KOPT-K1 (cell line): Measurements from ENCODE around the gene COL6A3.

Experiments used
- H3K27ac ChIP-seq: fragments of 200-600 bp; sonication (generic); 2 replicates; pipeline ENCODE4 v1.5.1; 2016; ENCODE audit warnings: antibody characterized with exemption, mild to moderate bottlenecking, low read depth, low read length; ENCODE audit not compliant: poor library complexity, severe bottlenecking
- H3K36me3 ChIP-seq: fragments of 200-600 bp; sonication (generic); 2 replicates; pipeline ENCODE4 v1.5.1; 2017; ENCODE audit warnings: antibody characterized with exemption, mild to moderate bottlenecking, low read length, moderate library complexity; ENCODE audit not compliant: insufficient read depth
- H3K9me3 ChIP-seq: fragments of 200-600 bp; sonication (generic); 2 replicates; pipeline ENCODE4 v1.5.1; 2017; ENCODE audit warnings: antibody characterized with exemption, low read length, mild to moderate bottlenecking; ENCODE audit not compliant: insufficient read depth, poor library complexity, severe bottlenecking

The COL6A3 gene

DNA sequence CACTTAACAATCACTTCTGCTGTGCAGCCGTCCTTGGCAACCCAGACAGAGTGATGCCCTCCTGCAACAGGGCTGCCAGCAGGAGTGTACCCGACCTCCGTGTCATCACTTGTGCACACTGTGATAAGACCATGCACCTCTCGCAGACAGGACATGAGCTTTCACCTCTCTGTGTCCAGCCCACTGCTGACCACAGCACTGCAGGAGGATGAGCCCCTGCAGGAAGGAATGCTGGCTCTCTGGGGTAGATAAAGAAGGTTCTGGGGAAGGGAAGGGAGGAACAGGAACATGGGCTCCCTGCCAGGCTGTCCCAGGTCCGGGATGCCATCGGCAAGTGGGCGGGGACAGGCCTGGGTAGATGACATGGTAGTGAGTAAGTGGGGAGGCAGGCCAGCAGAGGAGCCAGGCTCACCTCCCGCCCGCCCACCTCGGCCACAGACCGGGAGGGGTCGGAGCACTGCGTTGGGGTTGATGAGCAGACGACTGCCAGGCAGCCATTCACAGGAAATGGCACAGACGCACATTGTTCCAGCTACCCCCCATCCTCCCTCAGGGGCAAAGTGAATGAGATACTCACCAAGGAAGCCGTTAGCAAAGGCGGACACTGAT lies 18.6 kb upstream of the COL6A3 start:
- H3K9me3 ChIP-seq, result peaks cover 6% of the 10 kb centered on the region
- H3K36me3 ChIP-seq, result no peaks in the 10 kb centered on the region
- H3K27ac ChIP-seq, result no peak overlapping the region

DNA sequence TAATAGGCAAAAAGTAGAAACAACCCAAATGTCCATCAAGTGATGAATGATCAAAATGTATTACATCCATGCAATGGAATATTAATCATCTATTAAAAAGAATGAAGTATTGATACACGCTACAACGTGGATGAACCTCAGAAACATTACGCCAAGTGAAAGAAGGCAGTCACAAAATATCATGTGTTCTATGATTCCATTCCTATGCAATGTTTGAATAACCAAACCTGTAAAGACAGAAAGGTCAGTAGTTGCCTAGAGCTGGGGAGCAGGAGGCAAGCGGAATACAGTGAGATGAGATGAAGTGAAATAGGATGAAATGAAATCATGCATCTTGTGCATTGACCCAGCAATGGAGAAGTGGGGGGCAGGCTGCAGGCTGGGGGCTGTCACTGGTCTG lies 17.9 kb upstream of the COL6A3 start:
- H3K36me3 ChIP-seq, result no peaks in the 10 kb centered on the region
- H3K27ac ChIP-seq, result no peak overlapping the region
- H3K9me3 ChIP-seq, result peaks cover 6% of the 10 kb centered on the region

DNA sequence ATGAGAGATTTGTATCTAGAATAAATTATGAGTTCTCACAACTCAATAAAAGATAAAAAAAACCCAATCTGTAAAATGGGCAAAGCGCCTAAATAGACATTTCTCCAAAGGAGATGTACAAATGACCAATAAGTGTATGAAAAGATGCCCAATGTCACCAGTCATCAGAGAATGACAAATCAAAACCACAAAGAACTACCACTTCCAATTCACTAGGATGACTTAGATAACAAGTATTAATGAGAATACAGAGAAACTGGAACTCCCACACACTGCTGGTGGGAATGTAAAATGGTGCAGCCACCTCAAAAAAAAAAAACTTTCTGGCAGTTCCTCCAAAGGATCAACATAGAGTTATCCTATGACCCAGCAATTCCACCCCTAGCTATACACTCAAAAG lies 17.4 kb upstream of the COL6A3 start:
- H3K36me3 ChIP-seq, result no peaks in the 10 kb centered on the region
- H3K9me3 ChIP-seq, result peaks cover 6% of the 10 kb centered on the region
- no peak overlapping the region for H3K27ac ChIP-seq

DNA sequence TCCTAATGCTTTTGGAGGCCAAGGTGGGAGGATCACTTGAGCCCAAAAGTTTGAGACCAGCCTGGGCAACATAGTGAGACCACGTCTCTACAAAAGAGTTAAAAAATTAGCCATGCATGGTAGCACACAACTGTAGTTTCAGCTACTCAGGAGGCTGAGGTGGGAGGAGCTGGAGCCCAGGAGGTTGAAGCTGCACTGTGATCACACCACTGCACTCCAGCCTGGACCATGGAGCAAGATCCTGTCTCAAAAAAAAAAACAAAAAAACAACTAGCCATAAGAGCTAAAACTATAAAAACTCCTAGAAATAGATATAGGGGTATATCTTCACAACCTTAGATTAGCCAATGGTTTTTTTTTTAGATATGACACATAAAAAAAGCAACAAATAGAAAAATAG lies 16.9 kb upstream of the COL6A3 start:
- Histone ChIP-seq H3K9me3 (peaks cover 6% of the 10 kb centered on the region), H3K27ac (no peak overlapping the region), H3K36me3 (no peaks in the 10 kb centered on the region)

DNA sequence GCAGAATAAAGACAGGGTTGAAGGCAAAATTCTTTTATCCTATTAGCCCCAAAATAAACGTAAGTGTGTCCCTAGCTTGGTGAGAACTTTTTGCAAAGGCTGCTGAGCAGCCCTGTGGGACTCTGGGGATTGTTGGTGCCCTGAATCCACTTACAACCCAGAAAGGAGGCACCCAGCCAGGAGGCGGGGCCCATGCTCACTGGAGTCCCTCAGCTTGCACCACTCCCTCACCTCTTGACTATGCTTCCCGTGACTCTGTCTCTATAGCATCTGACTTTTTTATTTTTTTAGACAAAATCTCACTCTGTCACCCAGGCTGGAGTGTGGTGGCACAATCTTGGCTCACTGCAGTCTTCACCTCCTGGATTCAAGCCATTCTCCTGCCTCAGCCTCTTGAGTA lies 15.8 kb upstream of the COL6A3 start:
- peaks cover 6% of the 10 kb centered on the region for H3K9me3 ChIP-seq
- no peak overlapping the region for H3K27ac ChIP-seq
- no peaks in the 10 kb centered on the region for H3K36me3 ChIP-seq

DNA sequence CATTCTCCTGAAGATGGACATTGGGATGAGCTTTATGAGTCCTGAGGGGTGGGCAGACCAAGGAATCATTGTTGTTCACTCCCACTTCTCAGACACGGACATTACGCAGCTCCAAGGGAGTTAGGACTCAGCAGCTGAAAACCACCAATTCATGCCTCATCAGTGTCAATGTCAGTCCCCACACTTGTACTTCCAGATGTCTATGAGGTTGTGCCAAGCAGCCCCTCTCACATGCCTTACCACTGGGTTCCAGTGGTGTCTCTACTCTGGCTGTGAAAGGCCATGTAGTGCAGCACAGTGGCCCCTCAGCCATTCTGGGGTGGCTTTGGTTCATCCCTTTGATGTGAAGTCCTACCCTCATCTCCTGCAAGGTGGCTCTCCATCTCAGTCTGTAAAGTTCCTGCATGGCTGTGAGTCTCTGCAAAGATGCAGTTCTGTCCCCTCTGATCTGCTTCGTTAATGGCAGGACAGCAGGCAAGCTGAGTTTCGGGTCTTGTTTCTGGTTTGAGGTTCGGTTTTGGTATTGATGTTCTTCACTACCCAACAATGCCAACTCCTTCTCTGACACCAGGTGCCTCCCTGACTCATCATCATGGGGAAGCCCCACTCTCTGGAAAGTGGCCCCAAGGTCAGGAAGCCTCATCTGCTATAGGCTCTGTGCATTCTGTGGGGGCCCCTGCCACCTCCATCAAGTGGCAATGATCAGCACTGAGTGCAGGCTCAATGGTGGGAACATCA lies 14.0 kb upstream of the COL6A3 start:
- Histone ChIP-seq H3K27ac (no peak overlapping the region), H3K36me3 (no peaks in the 10 kb centered on the region), H3K9me3 (peaks cover 6% of the 10 kb centered on the region)

DNA sequence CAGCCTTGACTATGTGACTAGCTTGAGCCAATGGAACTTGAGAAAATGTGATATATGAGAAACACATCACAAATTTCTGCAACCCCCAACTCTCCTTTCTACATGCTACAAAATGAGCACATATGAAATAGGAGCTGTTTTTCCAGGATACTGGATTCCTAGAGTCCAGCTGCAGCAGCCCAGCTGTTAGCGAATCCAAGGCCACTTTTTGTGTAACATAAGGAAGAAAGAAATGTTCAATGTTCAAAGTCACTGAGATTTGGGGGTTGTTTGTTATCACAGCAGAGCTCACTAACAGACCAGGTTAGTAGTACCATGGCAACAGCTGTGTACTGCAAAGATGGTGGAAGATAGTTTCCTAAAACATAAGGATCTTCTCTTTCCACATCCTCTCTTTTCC lies 12.6 kb upstream of the COL6A3 start:
- H3K27ac ChIP-seq, result no peak overlapping the region
- H3K36me3 ChIP-seq, result no peaks in the 10 kb centered on the region
- peaks cover 6% of the 10 kb centered on the region for H3K9me3 ChIP-seq

DNA sequence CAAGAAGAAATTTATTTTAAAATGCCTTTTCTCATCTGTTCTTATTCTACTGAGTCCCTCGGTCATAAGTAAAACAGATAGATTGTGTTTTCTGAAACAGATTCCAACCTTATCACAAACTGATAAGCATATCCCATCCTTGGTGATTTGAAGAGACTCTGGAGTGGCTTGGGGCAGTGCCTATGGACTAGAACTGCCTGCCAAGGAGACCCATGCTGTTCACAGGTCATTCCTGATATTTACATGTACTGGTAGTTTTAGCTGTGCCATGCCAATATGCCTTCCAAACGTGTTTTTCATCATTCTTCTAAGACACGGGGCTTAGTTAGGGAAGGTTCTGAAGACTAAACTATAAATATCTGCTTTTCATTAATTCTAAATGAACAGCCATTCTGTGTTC lies 11.4 kb upstream of the COL6A3 start:
- H3K27ac ChIP-seq, result no peak overlapping the region
- no peaks in the 10 kb centered on the region for H3K36me3 ChIP-seq
- no peaks in the 10 kb centered on the region for H3K9me3 ChIP-seq

DNA sequence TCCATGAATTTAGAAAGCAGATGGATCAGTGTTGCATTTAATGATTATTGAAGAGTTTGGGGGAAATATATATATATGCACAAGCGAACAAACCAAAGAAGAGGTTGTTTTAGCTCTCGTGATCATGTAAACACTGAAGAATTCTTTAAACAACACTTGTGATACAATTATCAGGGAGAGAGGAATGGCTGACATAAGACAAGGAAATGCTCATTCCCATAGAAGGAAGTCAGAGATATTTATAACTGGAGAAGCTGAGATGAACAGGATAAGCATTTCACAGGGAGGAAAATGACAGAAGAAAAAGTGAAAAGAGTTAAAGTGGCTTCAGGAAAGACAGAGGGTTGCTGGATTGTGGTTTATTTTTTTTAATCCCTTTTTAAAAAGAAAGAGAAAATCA lies 10.6 kb upstream of the COL6A3 start:
- Histone ChIP-seq H3K27ac (no peak overlapping the region), H3K9me3 (no peaks in the 10 kb centered on the region)

DNA sequence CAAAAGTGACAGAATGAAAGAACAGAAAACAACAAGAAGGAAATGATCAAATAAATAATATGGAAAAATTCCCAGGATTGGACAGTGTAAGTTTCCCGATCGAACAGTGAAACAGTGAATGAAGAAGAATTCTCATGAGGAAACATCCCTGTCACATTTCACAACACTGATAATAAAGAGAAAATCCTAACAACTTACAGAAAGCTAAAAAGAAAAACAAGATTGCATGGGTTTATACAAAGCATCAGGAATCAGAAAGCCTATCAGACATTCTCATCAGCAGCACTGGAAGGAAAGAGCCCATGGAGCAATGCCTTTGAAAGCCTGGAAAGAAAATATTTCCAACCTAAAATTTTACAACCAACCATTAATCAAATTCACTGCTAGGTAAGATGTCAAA lies 9.9 kb upstream of the COL6A3 start:
- Histone ChIP-seq H3K36me3 (no peaks in the 10 kb centered on the region), H3K9me3 (no peaks in the 10 kb centered on the region), H3K27ac (no peak overlapping the region)

More for the DNA sequence above, 10.6 kb upstream of the COL6A3 start:
- no peaks in the 10 kb centered on the region for H3K36me3 ChIP-seq

DNA sequence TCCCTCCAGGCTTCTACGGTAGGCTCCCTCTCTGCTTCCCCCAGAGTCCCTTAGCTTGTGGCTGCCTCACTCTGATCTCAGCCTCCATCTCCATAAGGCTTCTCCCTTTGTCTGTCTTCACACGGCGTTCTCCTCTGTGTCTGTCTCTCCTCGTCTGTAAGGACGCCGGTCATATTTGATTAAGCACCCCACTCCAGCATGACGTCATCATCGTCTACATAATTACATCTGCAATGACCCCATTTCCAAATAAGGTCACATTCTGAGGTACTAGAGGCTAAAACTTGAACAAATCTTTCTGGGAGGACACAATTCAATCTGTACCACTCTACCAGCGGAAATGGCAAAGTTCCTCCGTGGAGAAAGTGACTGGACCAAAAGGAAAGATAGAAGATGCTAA lies 8.3 kb upstream of the COL6A3 start:
- Histone ChIP-seq H3K27ac (no peak overlapping the region), H3K36me3 (no peaks in the 10 kb centered on the region), H3K9me3 (no peaks in the 10 kb centered on the region)

DNA sequence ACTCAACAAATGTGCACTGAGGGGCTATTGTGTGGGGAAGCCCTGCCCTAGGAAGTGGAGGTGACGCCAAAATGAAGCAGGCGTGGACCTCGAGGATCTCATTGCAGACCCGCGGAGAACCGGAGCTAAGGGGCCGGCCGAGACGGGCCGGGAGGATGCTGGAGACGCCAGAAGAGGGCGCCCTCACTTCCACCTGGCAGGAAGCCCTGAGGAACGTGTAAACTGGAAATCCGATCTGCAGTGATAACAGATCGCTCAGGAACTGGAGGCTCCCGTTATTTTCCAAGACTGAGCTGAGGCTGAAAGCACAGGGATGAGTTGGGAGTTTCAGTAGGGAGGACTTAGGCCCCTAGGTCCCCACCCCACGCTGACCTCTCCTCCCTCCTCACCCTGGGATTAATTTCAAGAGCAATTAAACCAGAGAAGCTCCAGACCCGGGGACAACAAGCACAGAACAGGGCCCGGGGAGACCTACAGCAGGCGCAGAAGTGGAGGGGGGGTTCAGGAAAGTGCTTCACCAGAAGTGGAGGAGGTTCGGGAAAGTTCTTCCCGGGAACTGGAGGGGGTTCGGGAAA lies 7.7 kb upstream of the COL6A3 start:
- no peaks in the 10 kb centered on the region for H3K9me3 ChIP-seq
- no peaks in the 10 kb centered on the region for H3K36me3 ChIP-seq
- no peak overlapping the region for H3K27ac ChIP-seq

DNA sequence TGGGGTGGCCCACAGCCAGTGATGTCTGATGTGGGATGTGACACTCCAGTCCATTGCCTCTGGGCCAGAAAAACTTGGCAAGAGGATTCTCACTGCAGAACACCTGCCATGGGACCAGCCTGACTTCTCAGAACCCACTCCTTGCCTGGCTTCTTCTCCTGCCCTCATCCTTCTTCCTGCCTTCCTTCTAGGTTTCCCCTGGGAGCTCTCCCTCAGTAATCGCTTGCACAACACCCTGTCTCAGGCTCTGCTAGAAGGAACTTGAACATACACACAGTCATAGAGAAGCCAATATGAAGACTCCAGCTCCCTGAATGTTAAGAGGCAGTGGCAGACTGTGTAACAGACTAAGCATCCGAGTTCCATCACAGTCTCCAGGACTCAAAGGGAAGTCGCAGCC lies 4.3 kb upstream of the COL6A3 start:
- H3K9me3 ChIP-seq, result no peaks in the 10 kb centered on the region
- no peak overlapping the region for H3K27ac ChIP-seq

DNA sequence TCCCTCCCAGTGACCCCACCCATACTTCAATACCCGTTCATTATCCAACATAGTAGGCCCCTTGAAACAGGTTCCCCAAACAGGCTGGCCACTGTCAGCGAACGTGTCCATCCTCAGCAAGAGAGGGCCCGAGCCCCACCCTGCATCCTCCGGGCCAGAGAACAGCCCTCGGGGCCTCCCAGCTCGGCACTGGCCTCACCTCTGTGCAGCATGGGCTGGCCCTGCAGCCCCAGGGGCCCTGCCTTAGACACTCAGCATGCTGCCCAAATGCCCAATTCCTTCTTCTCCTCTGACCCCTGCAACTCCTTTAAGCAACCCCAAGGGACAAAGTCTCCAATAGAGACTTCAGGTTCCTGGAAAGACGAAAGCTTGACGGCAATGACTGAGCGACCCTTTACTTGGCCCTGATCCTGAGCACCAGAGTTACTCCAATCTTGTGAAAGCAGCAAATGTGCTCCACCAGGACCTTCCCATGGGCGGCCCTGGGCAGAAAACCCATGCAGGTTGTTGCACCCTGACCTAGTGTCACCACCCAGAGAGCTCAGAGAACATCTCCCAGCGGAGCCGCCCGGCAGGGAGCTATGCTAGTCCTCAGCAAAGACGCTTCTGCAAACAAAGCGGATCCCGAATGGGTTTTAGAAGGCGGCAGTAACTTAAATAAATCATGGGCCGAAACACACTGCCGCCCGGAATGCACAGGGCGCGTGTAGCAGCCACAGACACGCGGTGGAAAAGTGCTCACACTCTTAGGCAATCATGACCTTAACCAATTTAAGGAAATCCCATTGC lies 782 bp downstream of the COL6A3 start:
- Histone ChIP-seq H3K27ac (no peak overlapping the region), H3K36me3 (no peaks in the 10 kb centered on the region), H3K9me3 (no peaks in the 10 kb centered on the region)

More for the DNA sequence above, 4.3 kb upstream of the COL6A3 start:
- no peaks in the 10 kb centered on the region for H3K36me3 ChIP-seq

DNA sequence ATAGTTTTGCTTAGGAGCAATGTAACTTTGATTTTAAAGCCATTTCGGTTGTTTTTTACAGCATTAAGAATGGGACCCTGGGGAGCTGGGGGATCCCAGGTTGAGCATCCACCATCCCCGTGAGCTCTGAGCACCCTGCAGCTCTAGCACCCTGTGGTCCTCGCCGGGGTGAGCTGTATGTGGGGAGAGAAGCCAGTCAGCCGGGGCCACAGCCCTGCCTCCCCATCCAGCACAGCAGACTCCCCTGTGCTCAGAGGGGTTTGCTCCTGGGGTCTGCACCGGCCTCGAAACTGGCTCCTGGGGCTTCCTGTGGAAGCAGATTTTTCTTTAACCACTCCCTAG lies 1.3 kb downstream of the COL6A3 start:
- Histone ChIP-seq H3K27ac (no peak overlapping the region), H3K36me3 (no peaks in the 10 kb centered on the region), H3K9me3 (no peaks in the 10 kb centered on the region)
